ENCODE results near the gene LMO7. TPM values are rescaled to one million over a fixed set of nuclear protein-coding genes. Genes with fewer than 3 reads are reported as not detected.

Gene LMO7
- polyA plus RNA-seq, 3 donors from 2014 or later: 0.96 to 4.1 TPM; not detected in 1

DNA sequence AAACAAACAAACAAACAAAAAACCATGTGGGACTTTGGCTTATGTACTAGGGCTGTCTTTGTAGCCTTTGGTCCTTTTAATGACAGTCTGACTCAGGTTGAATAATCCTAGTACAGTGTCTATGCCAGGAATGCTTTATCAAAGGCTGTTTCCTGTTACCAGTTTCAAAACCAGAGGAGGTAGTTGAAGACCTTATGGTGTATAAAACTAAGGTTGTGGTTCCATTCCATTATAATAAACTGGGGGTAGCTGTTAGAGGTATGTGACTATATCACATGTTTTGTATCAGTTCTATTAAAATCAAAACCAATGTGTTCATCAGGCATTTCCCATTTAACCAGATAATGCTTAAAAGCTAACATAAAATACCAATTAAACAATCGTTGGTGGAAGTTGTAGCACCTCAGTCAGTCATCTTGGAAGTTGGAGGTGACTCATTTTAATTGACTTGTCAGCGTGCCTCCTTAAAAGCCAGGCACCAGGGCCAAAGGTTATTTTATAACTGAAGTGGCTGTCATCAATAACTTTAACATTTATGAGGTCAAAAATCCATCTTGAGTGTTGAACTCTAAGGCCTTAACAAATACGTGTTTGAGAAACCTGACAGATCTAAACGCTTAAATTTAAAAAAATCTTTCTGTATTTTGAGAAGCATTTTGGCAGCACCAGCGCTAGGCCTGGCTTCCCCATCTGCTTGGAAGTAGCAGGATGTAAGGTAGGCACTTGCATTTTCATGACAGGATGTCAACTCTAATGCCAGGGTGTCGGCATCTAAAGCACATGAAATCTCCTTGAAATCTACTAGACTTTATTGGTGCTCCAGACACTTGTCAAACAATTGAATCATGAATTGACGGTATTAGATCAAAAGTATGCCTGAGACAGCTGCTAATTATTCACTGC, 162.5 kb downstream of the LMO7 start:
- no peak overlapping the region for H3K27ac Mint-ChIP-seq
- no peaks in the 10 kb centered on the region for H3K9me3 Mint-ChIP-seq
- peaks cover 10 to 13% of the 10 kb centered on the region in 2 donors for H3K4me1 Mint-ChIP-seq
- no peak overlapping the region for H3K4me3 Mint-ChIP-seq
- no peaks in the 10 kb centered on the region for H3K27me3 Mint-ChIP-seq (ENCODE audit: low read depth in 3 of 3)
- no peak for DNase-seq
- H3K36me3 Mint-ChIP-seq: peaks cover 11 to 14% (median 13%) of the 10 kb centered on the region in 3 donors

DNA sequence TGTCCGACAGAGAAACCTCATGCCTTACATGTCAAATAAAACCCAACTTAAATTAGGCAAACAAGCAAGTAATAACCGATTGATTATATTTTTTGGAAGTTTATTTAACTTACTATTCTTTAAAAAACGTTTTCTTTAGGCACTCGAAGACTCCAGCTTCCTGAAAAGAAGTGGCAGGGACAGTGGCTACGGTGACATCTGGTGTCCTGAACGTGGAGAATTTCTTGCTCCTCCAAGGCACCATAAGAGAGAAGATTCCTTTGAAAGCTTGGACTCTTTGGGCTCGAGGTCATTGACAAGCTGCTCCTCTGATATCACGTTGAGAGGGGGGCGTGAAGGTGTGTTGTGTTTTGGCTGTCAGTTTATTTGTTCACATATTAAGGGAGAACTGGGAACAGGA, 164.4 kb downstream of the LMO7 start:
- DNase-seq: no peak
- no peaks in the 10 kb centered on the region for H3K27me3 Mint-ChIP-seq (ENCODE audit: low read depth in 3 of 3)
- H3K4me3 Mint-ChIP-seq: no peak overlapping the region
- peaks cover 10 to 15% of the 10 kb centered on the region in 2 donors for H3K4me1 Mint-ChIP-seq
- H3K9me3 Mint-ChIP-seq: no peaks in the 10 kb centered on the region
- H3K27ac Mint-ChIP-seq: no peak overlapping the region
- peaks cover 14 to 18% (median 16%) of the 10 kb centered on the region in 3 donors for H3K36me3 Mint-ChIP-seq

DNA sequence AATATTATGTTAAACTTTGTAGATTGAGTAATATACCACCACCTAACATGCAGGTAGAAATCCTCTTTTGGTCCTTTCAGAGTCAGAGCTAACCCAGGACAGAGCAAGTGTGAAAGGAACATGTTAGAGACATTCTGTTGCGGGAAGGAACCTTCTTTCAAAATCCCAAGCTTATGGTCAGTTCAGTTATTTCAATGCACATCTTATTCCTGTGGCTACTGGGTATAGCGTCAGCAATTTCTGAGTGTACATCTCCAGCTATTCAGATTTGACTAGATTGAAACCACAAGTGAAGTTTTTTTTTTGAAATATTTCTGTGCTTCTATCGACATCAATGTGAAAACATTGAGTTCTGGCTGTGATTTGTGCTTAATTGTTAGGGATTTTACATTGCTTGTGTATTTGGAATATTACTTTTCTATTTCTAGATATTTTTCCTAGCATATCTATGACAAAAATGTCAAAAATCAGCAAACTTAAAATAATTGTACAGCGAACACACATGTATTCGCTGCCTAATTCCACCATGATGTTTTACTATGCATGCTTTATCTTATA, 165.3 kb downstream of the LMO7 start:
- DNase-seq: no peak
- Mint-ChIP-seq H3K4me3 (no peak overlapping the region), H3K27me3 (ENCODE audit: low read depth in 3 of 3) (no peaks in the 10 kb centered on the region), H3K4me1 (peaks cover 10 to 15% of the 10 kb centered on the region in 2 donors), H3K9me3 (no peaks in the 10 kb centered on the region), H3K36me3 (peaks cover 16% of the 10 kb centered on the region in 3 donors), H3K27ac (no peak overlapping the region)

DNA sequence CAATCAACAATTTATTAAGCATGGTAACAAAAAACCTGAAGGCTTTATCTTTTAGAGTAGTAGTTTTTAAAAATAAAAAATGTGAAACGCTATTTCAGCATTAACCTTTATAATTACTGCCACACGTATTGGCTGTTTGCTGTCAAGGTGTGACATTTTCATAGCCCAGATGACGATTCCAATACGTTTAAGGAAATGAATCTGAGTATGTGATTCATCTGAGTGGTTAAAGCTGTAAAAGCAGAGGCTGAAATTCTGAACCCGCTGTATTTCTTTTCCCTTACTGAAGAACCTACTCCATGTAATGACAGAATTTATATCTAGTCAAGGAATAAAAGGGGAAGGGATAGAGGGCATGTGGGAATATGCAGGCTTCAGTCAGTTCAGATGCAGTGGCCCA, 166.0 kb downstream of the LMO7 start:
- Mint-ChIP-seq H3K36me3 (peaks cover 9 to 10% (median 10%) of the 10 kb centered on the region in 3 donors), H3K4me3 (no peak overlapping the region), H3K27ac (no peak overlapping the region), H3K4me1 (peaks cover 10 to 15% of the 10 kb centered on the region in 2 donors), H3K27me3 (ENCODE audit: low read depth in 3 of 3) (no peaks in the 10 kb centered on the region), H3K9me3 (no peaks in the 10 kb centered on the region)
- DNase-seq: peak in 1 of 3 donors; percentile 6

DNA sequence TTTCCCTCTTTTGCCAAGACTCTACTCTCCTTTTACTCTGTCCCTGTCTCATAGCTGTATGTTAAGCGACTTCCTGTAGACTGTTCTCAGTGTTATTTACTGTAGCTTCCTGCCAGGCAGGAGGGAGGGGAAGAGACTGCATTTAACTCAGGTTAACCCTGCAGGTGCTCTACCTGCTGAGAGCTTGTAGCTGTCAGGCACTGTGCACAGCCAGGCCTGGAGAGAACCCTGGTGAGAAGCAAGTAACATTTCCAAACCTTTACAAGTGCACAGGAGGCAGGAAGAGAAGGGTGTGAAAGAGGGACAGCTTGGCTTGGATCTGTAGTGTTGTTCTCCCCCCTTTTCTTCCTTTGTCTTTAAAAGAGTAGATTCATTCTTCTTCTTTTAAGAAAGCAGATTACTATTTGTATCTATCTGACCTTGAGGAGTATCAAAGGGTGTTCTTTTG, 167.1 kb downstream of the LMO7 start:
- H3K9me3 Mint-ChIP-seq: no peaks in the 10 kb centered on the region
- H3K4me1 Mint-ChIP-seq: peaks cover 10 to 15% of the 10 kb centered on the region in 2 donors
- DNase-seq: no peak
- peak overlapping the region in 3 of 6 donors; percentile 3 to 18 (median 6) for H3K27ac Mint-ChIP-seq
- no peaks in the 10 kb centered on the region for H3K27me3 Mint-ChIP-seq (ENCODE audit: low read depth in 3 of 3)
- H3K36me3 Mint-ChIP-seq: peaks cover 4 to 5% (median 5%) of the 10 kb centered on the region in 3 donors
- H3K4me3 Mint-ChIP-seq: no peak overlapping the region

DNA sequence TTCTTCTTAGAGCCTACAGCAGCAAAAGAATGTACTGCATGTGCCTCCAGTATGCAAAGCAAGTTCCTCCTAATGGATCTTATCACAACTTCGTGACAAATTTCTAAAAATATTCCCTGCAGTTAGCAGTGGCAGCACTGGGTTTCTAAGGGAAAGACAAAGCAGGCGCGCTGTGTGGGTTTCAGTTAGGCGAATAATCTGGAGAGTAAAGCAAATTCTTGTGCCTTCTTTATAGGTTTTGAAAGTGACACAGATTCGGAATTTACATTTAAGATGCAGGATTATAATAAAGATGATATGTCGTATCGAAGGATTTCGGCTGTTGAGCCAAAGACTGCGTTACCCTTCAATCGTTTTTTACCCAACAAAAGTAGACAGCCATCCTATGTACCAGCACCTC, 167.9 kb downstream of the LMO7 start:
- Mint-ChIP-seq H3K27me3 (ENCODE audit: low read depth in 3 of 3) (no peaks in the 10 kb centered on the region), H3K4me1 (peaks cover 10 to 15% of the 10 kb centered on the region in 2 donors), H3K27ac (no peak overlapping the region), H3K36me3 (peaks cover 4 to 5% (median 5%) of the 10 kb centered on the region in 3 donors), H3K9me3 (no peaks in the 10 kb centered on the region), H3K4me3 (no peak overlapping the region)
- no peak for DNase-seq

DNA sequence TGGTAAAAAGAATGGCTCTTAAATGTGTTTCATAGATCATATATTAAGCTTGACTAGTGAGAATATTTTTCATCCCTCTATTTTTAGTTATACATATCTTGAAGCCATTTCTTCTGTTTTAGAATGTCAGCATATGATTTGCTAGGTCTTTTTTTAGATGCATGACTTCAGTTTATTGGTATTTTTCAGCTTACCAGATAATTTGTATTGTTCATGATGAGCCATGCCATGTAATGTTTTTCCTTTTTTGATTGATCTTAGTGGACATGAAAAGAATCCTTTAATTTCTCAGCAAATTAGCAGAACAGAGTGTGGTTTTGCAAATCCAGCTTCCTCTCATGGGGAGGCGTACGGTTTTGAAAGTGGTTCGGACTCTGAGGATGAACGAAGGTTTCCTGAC, 168.5 kb downstream of the LMO7 start:
- Mint-ChIP-seq H3K4me1 (peaks cover 10 to 15% of the 10 kb centered on the region in 2 donors), H3K27me3 (ENCODE audit: low read depth in 3 of 3) (no peaks in the 10 kb centered on the region), H3K9me3 (no peaks in the 10 kb centered on the region), H3K36me3 (peaks cover 4 to 5% (median 5%) of the 10 kb centered on the region in 3 donors), H3K27ac (no peak overlapping the region), H3K4me3 (no peak overlapping the region)
- no peak for DNase-seq

DNA sequence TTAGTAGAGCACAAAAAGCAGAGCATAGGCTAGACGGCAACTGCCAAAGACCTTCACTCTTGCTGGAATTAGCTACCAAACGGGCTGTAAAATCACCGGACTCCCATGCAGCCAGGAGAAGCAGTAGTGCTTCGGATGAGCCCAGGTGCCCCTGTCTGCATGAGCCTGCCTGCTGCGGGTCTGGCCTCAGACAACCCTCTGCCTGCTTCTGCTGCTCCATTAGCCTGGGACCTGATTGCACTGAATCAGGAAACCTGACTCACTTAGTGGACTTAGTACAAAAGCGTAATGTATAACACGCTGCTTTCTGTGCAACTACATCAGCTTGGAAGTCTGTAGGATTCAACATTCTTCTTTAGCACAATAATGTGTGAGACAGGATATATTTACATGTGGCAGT, 170.0 kb downstream of the LMO7 start:
- H3K27ac Mint-ChIP-seq: no peak overlapping the region
- no peaks in the 10 kb centered on the region for H3K27me3 Mint-ChIP-seq (ENCODE audit: low read depth in 3 of 3)
- peaks cover 10 to 15% of the 10 kb centered on the region in 2 donors for H3K4me1 Mint-ChIP-seq
- no peak overlapping the region for H3K4me3 Mint-ChIP-seq
- no peaks in the 10 kb centered on the region for H3K9me3 Mint-ChIP-seq
- DNase-seq: no peak
- H3K36me3 Mint-ChIP-seq: peaks cover 4 to 5% (median 5%) of the 10 kb centered on the region in 3 donors

DNA sequence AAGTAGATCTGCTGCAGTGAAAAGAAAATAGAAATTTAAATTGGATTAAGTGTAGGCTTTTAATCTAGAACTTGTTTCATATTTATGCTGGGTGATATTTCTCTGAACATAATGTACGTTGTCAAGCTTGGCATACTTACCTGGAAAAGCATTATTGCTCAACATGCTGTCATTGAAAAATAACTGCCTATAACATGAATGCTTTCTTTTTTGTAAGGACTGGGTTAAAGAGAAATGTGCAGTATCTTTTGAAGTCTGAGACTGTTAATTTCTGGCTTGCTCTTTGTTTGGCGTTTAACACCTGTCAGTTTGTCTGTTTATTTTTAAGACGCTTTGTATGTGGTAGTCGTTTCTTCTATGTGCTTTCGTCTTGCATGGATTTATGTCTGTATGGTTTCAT, 175.2 kb downstream of the LMO7 start:
- no peak overlapping the region for H3K4me3 Mint-ChIP-seq
- H3K36me3 Mint-ChIP-seq: peaks cover 0 to 2% (median 0%) of the 10 kb centered on the region in 3 donors
- no peaks in the 10 kb centered on the region for H3K4me1 Mint-ChIP-seq
- no peak for DNase-seq
- H3K27me3 Mint-ChIP-seq (ENCODE audit: low read depth in 3 of 3): no peaks in the 10 kb centered on the region
- H3K9me3 Mint-ChIP-seq: no peaks in the 10 kb centered on the region
- no peak overlapping the region for H3K27ac Mint-ChIP-seq

DNA sequence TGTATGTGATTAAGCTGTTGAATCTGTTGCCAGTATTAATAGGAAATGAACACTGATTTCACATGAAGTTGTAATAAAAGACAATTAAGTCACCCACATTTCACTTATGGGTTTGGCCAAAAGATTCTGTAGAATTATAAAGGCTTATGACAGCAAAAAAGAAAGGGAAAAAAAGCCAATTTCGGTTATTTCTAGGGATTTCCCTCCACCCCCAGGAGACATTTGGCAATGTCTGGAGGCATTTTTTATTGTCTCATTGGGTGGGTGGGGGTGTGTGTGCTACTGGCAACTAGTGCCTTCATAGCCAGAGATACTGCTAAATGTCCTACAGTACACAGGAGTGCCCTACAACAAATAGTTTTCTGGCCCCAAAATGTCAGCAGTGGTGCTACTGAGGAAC, 175.7 kb downstream of the LMO7 start:
- H3K9me3 Mint-ChIP-seq: no peaks in the 10 kb centered on the region
- DNase-seq: no peak
- H3K27me3 Mint-ChIP-seq (ENCODE audit: low read depth in 3 of 3): no peaks in the 10 kb centered on the region
- H3K27ac Mint-ChIP-seq: no peak overlapping the region
- H3K4me1 Mint-ChIP-seq: no peaks in the 10 kb centered on the region
- H3K36me3 Mint-ChIP-seq: no peaks in the 10 kb centered on the region
- H3K4me3 Mint-ChIP-seq: no peak overlapping the region

DNA sequence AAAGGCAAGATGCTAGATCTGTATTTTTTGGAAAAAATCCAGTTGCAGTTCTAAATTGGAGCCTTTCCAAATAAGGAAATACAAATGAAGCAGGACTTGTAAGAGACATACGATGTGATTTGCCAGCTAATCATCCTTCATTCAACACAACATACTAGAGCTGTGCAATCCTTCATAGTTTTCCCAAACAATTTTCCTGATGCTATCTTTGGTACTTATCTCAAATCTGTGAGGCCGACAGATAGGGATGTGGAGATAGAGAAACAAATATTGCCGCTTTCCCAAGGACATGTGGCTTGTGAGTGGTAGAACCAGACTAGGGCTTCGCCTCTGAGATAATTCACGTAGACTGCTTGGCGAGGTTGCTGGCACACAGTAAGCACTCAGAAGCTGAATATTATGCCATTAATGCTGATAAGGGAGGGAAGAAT, 176.6 kb downstream of the LMO7 start:
- Mint-ChIP-seq H3K27ac (no peak overlapping the region), H3K4me1 (no peaks in the 10 kb centered on the region)

DNA sequence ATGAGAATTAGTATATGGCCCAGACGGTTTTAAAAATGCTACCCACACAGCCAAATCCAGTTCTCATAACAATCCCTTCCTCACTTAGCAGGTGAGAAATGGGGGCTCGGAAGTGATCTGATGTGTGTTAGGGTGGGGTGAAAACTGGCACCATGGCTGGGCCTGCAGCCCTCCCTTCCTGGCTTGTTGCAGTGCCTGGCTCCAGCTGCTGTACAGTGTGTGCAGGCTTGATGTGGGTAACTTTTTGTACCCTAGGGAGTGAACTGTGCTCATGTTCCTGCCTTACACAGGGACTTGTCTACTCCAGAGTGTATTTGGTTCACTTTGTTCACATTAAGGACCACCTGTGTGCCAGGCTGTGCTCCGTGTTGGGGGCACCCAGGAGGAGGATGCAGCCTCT, 177.2 kb downstream of the LMO7 start:
- Mint-ChIP-seq H3K27ac (no peak overlapping the region), H3K4me3 (no peak overlapping the region), H3K27me3 (ENCODE audit: low read depth in 3 of 3) (no peaks in the 10 kb centered on the region), H3K36me3 (no peaks in the 10 kb centered on the region), H3K4me1 (no peaks in the 10 kb centered on the region), H3K9me3 (no peaks in the 10 kb centered on the region)
- no peak for DNase-seq

More for the DNA sequence above, 176.6 kb downstream of the LMO7 start:
- Mint-ChIP-seq H3K4me3 (no peak overlapping the region), H3K27me3 (ENCODE audit: low read depth in 3 of 3) (no peaks in the 10 kb centered on the region), H3K9me3 (no peaks in the 10 kb centered on the region), H3K36me3 (no peaks in the 10 kb centered on the region)
- DNase-seq: no peak

DNA sequence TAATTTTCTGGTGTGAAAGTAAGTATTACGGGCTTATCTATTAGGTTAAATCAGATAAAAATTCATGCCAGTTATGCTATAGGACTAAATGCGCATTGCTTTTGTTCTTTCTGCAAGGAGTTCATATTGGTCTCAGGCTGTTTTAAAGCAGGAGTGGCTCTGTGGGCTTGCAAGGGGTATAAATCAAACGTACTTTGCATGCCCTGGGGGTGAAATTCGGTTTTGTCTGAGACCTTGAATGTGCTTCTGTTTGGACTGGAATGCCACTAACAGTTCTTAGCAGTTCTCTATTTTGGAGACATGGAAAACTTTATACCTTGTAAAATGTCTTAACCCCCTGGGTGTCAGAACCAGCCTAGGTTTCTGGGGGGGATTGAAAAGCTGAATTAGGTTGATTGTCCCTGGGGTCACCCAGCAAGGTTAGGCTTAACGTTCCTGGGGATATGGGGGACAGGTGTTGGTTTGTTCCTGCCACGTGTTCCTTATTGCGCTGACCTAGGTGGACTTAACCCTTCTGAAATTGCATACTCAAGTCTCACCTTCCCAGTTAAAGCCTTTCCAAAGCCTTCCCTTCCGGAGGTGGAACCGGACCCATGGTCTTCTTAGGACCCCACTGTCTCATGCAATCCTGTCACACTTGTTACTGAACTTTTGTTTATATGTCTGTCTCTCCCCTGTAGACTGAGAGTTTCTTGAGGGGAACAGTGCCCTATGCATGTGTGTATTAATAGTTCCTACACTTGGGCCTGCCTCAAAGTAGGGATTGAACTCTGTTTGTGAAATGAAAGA, 182.2 kb downstream of the LMO7 start:
- Mint-ChIP-seq H3K4me1 (no peaks in the 10 kb centered on the region), H3K27ac (no peak overlapping the region), H3K27me3 (ENCODE audit: low read depth in 3 of 3) (no peaks in the 10 kb centered on the region), H3K9me3 (no peaks in the 10 kb centered on the region), H3K4me3 (no peak overlapping the region), H3K36me3 (peaks cover 3 to 11% (median 3%) of the 10 kb centered on the region in 3 donors)
- no peak for DNase-seq

DNA sequence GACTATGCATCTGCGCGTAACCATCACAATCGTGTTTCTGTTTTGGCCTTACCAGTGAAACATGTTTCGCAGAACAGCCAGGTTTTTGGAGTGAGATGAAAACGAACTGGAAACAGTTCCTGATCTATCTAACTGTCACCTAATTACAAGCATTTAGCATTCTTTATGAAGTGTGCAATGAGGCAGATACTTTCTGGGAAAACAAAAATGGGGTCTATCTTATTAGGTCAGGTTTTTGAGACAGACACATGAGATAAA, 182.8 kb downstream of the LMO7 start:
- no peak overlapping the region for H3K4me3 Mint-ChIP-seq
- no peak overlapping the region for H3K27ac Mint-ChIP-seq
- no peak for DNase-seq
- H3K9me3 Mint-ChIP-seq: no peaks in the 10 kb centered on the region
- H3K36me3 Mint-ChIP-seq: peaks cover 3 to 16% (median 4%) of the 10 kb centered on the region in 3 donors
- H3K27me3 Mint-ChIP-seq (ENCODE audit: low read depth in 3 of 3): no peaks in the 10 kb centered on the region
- H3K4me1 Mint-ChIP-seq: no peaks in the 10 kb centered on the region
